Activated CD4-positive, alpha-beta T cell treated with anti-CD3 and anti-CD28 coated beads for 36 hours (primary cell): ENCODE data around the gene TRIM68. TPM values are rescaled to one million over a fixed set of nuclear protein-coding genes. Genes with fewer than 3 reads are reported as not detected.
A peak's percentile ranks its signal among the peaks of the same experiment; 100 is the strongest.

Experiments
- ATAC-seq: fragments of 200-7000 bp; cut with Tn5 transposase; one replicate; pipeline ENCODE4 v1.10.0; 2021; ENCODE audit warnings: mild to moderate bottlenecking, moderate library complexity
- CTCF ChIA-PET: fragments of 350-600 bp; sonication (Branson Sonifier 250); formaldehyde crosslinking; loops from one replicate; lab custom pipeline; 2021; ENCODE audit warnings: antibody characterized with exemption; lab: Charles Lee
- POLR2A ChIA-PET: fragments of 350-600 bp; sonication (Branson Sonifier 250); formaldehyde crosslinking; loops from one replicate; lab custom pipeline; 2021; ENCODE audit warnings: antibody characterized with exemption, inconsistent platforms; lab: Charles Lee
- DNase-seq: peaks from one replicate; pipeline ENCODE4 v3.0.0-alpha.2; 2020
- H3K27ac Mint-ChIP-seq: one replicate; pipeline ENCODE4 v1.8.0; 2021; ENCODE audit warnings: mixed read lengths
- H3K27me3 Mint-ChIP-seq: one replicate; pipeline ENCODE4 v1.8.0; 2021; ENCODE audit warnings: mixed read lengths
- H3K36me3 Mint-ChIP-seq: one replicate; pipeline ENCODE4 v1.8.0; 2021; ENCODE audit warnings: low read depth, mixed read lengths
- H3K4me1 Mint-ChIP-seq: one replicate; pipeline ENCODE4 v1.8.0; 2021; ENCODE audit warnings: mixed read lengths
- H3K4me3 Mint-ChIP-seq: one replicate; pipeline ENCODE4 v1.8.0; 2021; ENCODE audit warnings: mild to moderate bottlenecking, moderate library complexity, mixed read lengths
- H3K9me3 Mint-ChIP-seq: one replicate; pipeline ENCODE4 v1.8.0; 2021; ENCODE audit warnings: low read depth, mixed read lengths
- intact Hi-C, 2 experiments: fragments of 100-400 bp; cut with DNase I in 1 of 2; cut with micrococcal nuclease in 1 of 2; formaldehyde crosslinking; loops; one replicate each; pipeline versions ENCODE4 v1.14.2 to v1.15.1; 2022 to 2024; cut with DNase I, micrococcal nuclease
- total RNA-seq, 2 experiments: library from RNA; stranded (reverse); gene quantifications; one replicate each; pipeline ENCODE4 v1.2.3, GENCODE V29; 2021

The TRIM68 gene
- 1 to 10 TPM; 8.9 to 9.2 TPM for total RNA-seq

GRCh38 chr11:4607781-4608666 lies at the start of gene TRIM68:
TRIM68 (minus strand) TSS chr11:4608231; CDS start chr11:4605504, 2,727 bp downstream.
- peaks cover 35% of the 10 kb centered on the region for H3K4me1 Mint-ChIP-seq
- no peaks in the 10 kb centered on the region for H3K27me3 Mint-ChIP-seq
- H3K4me3 Mint-ChIP-seq, result peak within 1 kb of the TSS; percentile 90
- ChIA-PET POLR2A (interaction anchor here (0.7 kb wide), 1 partner anchor 998 kb away, joined by 3 read pairs; no protein-coding TSS in a partner anchor), CTCF (interaction anchor here (0.9 to 2.3 kb wide), 3 partner anchors 18 to 421 kb away, joined by 3 to 6 read pairs (median 3); no protein-coding TSS in a partner anchor)
- H3K27ac Mint-ChIP-seq, result peak within 1 kb of the TSS; percentile 90
- intact Hi-C loops, result loop anchor here in 1 of 2 experiments (1.0 to 10.0 kb wide), 5 partner anchors 126 to 1081 kb away; partner anchors contain the start of genes OR52K1, TRIM21, TRIM22 and TRIM34
- H3K36me3 Mint-ChIP-seq, result peaks cover 5% of the 10 kb centered on the region
- H3K9me3 Mint-ChIP-seq, result no peaks in the 10 kb centered on the region
- DNase-seq (peak; percentile 97), ATAC-seq (peak; percentile 100)

- Mint-ChIP-seq H3K27ac (no peak overlapping the region), H3K4me1 (no peaks in the 10 kb centered on the region), H3K36me3 (no peaks in the 10 kb centered on the region), H3K4me3 (no peak overlapping the region), H3K27me3 (peaks cover 11% of the 10 kb centered on the region), H3K9me3 (no peaks in the 10 kb centered on the region)
- DNase-seq (no peak), ATAC-seq (no peak)
- ChIA-PET POLR2A (no interaction called here), CTCF (no interaction called here)
- intact Hi-C loops, result no loop called here
Observed at GRCh38 chr11:4654635-4655369, 46.8 kb upstream of the TRIM68 start.

- CTCF ChIA-PET, result interaction anchor here (0.5 to 1.1 kb wide), 3 partner anchors 9 to 809 kb away, joined by 3 to 4 read pairs (median 4); partner anchors contain the start of gene OR51D1
- no peak for ATAC-seq
- Mint-ChIP-seq H3K27me3 (peaks cover 13% of the 10 kb centered on the region), H3K27ac (no peak overlapping the region), H3K36me3 (no peaks in the 10 kb centered on the region), H3K9me3 (no peaks in the 10 kb centered on the region), H3K4me1 (no peaks in the 10 kb centered on the region), H3K4me3 (no peak overlapping the region)
- intact Hi-C loops, result no loop called here
- POLR2A ChIA-PET, result interaction anchor here (0.6 kb wide), 1 partner anchor 456 kb away, joined by 3 read pairs; no protein-coding TSS in a partner anchor
- DNase-seq, result no peak
Observed at GRCh38 chr11:4647766-4648165, 39.7 kb upstream of the TRIM68 start.

GRCh38 chr11:4645974-4646373 lies 37.9 kb upstream of the TRIM68 start:
- DNase-seq (no peak), ATAC-seq (no peak)
- Mint-ChIP-seq H3K27me3 (peaks cover 16% of the 10 kb centered on the region), H3K27ac (no peak overlapping the region), H3K4me3 (no peak overlapping the region), H3K36me3 (no peaks in the 10 kb centered on the region), H3K4me1 (no peaks in the 10 kb centered on the region), H3K9me3 (no peaks in the 10 kb centered on the region)
- CTCF ChIA-PET, result no interaction called here
- POLR2A ChIA-PET, result no interaction called here
- intact Hi-C loops, result no loop called here

GRCh38 chr11:4644233-4644632 lies 36.2 kb upstream of the TRIM68 start:
- no peak overlapping the region for H3K4me3 Mint-ChIP-seq
- H3K27ac Mint-ChIP-seq, result no peak overlapping the region
- H3K9me3 Mint-ChIP-seq, result no peaks in the 10 kb centered on the region
- ChIA-PET POLR2A (no interaction called here), CTCF (no interaction called here)
- no peak for ATAC-seq
- no peaks in the 10 kb centered on the region for H3K4me1 Mint-ChIP-seq
- intact Hi-C loops, result no loop called here
- DNase-seq, result no peak
- H3K36me3 Mint-ChIP-seq, result no peaks in the 10 kb centered on the region
- H3K27me3 Mint-ChIP-seq, result peaks cover 13% of the 10 kb centered on the region

- intact Hi-C loops, result no loop called here
- no peaks in the 10 kb centered on the region for H3K4me1 Mint-ChIP-seq
- ChIA-PET CTCF (no interaction called here), POLR2A (no interaction called here)
- H3K4me3 Mint-ChIP-seq, result no peak within 1 kb of the TSS
- peaks cover 11% of the 10 kb centered on the region for H3K27me3 Mint-ChIP-seq
- H3K27ac Mint-ChIP-seq, result no peak within 1 kb of the TSS
- no peak for DNase-seq
- no peak for ATAC-seq
- H3K36me3 Mint-ChIP-seq, result no peaks in the 10 kb centered on the region
- no peaks in the 10 kb centered on the region for H3K9me3 Mint-ChIP-seq
Observed at GRCh38 chr11:4643682-4644081, 35.7 kb upstream of the TRIM68 start, which contains the start of gene OR51E1. OR51E1 (plus strand) TSS chr11:4643982; CDS start chr11:4652527, 8,545 bp downstream.

GRCh38 chr11:4643076-4643475 lies 35.0 kb upstream of the TRIM68 start:
- no peaks in the 10 kb centered on the region for H3K9me3 Mint-ChIP-seq

GRCh38 chr11:4642043-4642442 lies 34.0 kb upstream of the TRIM68 start:
- ChIA-PET CTCF (no interaction called here), POLR2A (no interaction called here)
- Mint-ChIP-seq H3K27me3 (peaks cover 11% of the 10 kb centered on the region), H3K4me1 (no peaks in the 10 kb centered on the region), H3K4me3 (no peak overlapping the region), H3K9me3 (no peaks in the 10 kb centered on the region), H3K36me3 (no peaks in the 10 kb centered on the region), H3K27ac (no peak overlapping the region)
- intact Hi-C loops, result no loop called here
- DNase-seq (no peak), ATAC-seq (no peak)

More at GRCh38 chr11:4643076-4643475, 35.0 kb upstream of the TRIM68 start:
- CTCF ChIA-PET, result no interaction called here
- ATAC-seq (no peak), DNase-seq (no peak)
- Mint-ChIP-seq H3K36me3 (no peaks in the 10 kb centered on the region), H3K27me3 (peaks cover 11% of the 10 kb centered on the region), H3K4me3 (no peak overlapping the region), H3K27ac (no peak overlapping the region), H3K4me1 (no peaks in the 10 kb centered on the region)
- POLR2A ChIA-PET, result no interaction called here
- intact Hi-C loops, result no loop called here

GRCh38 chr11:4641501-4641900 lies 33.5 kb upstream of the TRIM68 start:
- ATAC-seq, result no peak
- Mint-ChIP-seq H3K27ac (no peak overlapping the region), H3K4me3 (no peak overlapping the region), H3K4me1 (no peaks in the 10 kb centered on the region), H3K27me3 (peaks cover 11% of the 10 kb centered on the region), H3K9me3 (no peaks in the 10 kb centered on the region), H3K36me3 (no peaks in the 10 kb centered on the region)
- intact Hi-C loops, result no loop called here
- ChIA-PET CTCF (interaction anchor here (0.8 kb wide), 1 partner anchor 43 kb away, joined by 3 read pairs; no protein-coding TSS in a partner anchor), POLR2A (no interaction called here)
- no peak for DNase-seq

GRCh38 chr11:4639931-4640330 lies 31.9 kb upstream of the TRIM68 start:
- Mint-ChIP-seq H3K36me3 (no peaks in the 10 kb centered on the region), H3K27ac (no peak overlapping the region), H3K27me3 (peaks cover 9% of the 10 kb centered on the region), H3K9me3 (no peaks in the 10 kb centered on the region), H3K4me1 (no peaks in the 10 kb centered on the region), H3K4me3 (no peak overlapping the region)
- ATAC-seq, result no peak
- intact Hi-C loops, result loop anchor here (5.0 to 10.0 kb wide), 3 partner anchors 453 to 1167 kb away; partner anchors contain the start of gene OR52N2 (in 2 of the 2)
- ChIA-PET POLR2A (no interaction called here), CTCF (no interaction called here)
- no peak for DNase-seq

GRCh38 chr11:4637662-4638047 lies 29.6 kb upstream of the TRIM68 start:
- H3K9me3 Mint-ChIP-seq, result no peaks in the 10 kb centered on the region
- H3K36me3 Mint-ChIP-seq, result no peaks in the 10 kb centered on the region
- no peaks in the 10 kb centered on the region for H3K4me1 Mint-ChIP-seq
- no peak overlapping the region for H3K27ac Mint-ChIP-seq
- CTCF ChIA-PET, result interaction anchor here (0.6 to 3.6 kb wide), 8 partner anchors 10 to 742 kb away, joined by 3 to 44 read pairs (median 4); no protein-coding TSS in a partner anchor
- ATAC-seq (no peak), DNase-seq (no peak)
- no peak overlapping the region for H3K4me3 Mint-ChIP-seq
- H3K27me3 Mint-ChIP-seq, result peaks cover 7% of the 10 kb centered on the region
- POLR2A ChIA-PET, result no interaction called here
- intact Hi-C loops, result loop anchor here (1.0 to 10.0 kb wide), 5 partner anchors 189 to 1170 kb away; partner anchors contain the start of gene OR52N2 (in 2 of the 2)
